Muscle of back (tissue), 11 donors: ENCODE measurements around the gene LMO2. TPM values are rescaled to one million over a fixed set of nuclear protein-coding genes. Genes with fewer than 3 reads are reported as not detected.

ENCODE experiments used
- DNase-seq, 3 donors: peaks; one replicate each; pipeline versions ENCODE4 v3.0.0 to v3.0.0-alpha.2; 2013
- polyA plus RNA-seq, 10 donors: library from polyadenylated mRNA; unstranded; fragments of 120-200 nt; gene quantifications; one replicate each; pipeline ENCODE4 v1.2.1, GENCODE V29; 2013; ENCODE audit not compliant: insufficient read length in 10 of 10

LMO2 gene
- polyA plus RNA-seq, 10 donors, result 13.6 to 20.3 (median 17.8) TPM

- no peak for DNase-seq
These were observed 1.2 kb upstream of the LMO2 start for GRCh38 chr11:33892906-33893594.

- DNase-seq, result no peak
These were observed 2.0 kb downstream of the LMO2 start for GRCh38 chr11:33889821-33890378.

- DNase-seq, result no peak
These were observed 2.6 kb downstream of the LMO2 start for GRCh38 chr11:33889296-33889695.

GRCh38 chr11:33887886-33888285 is 4.0 kb downstream of the LMO2 start:
- DNase-seq, result no peak

GRCh38 chr11:33885338-33886005 is 6.4 kb downstream of the LMO2 start:
- DNase-seq, result no peak

- no peak for DNase-seq
These were observed 7.3 kb downstream of the LMO2 start for GRCh38 chr11:33884601-33885000.

- DNase-seq, result no peak
These were observed 7.8 kb downstream of the LMO2 start for GRCh38 chr11:33884035-33884434.

- DNase-seq, result no peak
These were observed 10.0 kb downstream of the LMO2 start for GRCh38 chr11:33881651-33882503.

GRCh38 chr11:33880979-33881378 is 10.9 kb downstream of the LMO2 start:
- no peak for DNase-seq

GRCh38 chr11:33879375-33879774 is 12.5 kb downstream of the LMO2 start:
- no peak for DNase-seq

GRCh38 chr11:33877038-33877437 is 14.8 kb downstream of the LMO2 start:
- DNase-seq, result no peak

- DNase-seq, result no peak
These were observed 16.1 kb downstream of the LMO2 start for GRCh38 chr11:33875621-33876294.

GRCh38 chr11:33874910-33875490 is 16.9 kb downstream of the LMO2 start:
- no peak for DNase-seq

GRCh38 chr11:33874433-33874832 is 17.4 kb downstream of the LMO2 start:
- no peak for DNase-seq

- DNase-seq, result peak; percentile 32 to 72 (median 51)
These were observed 22.1 kb downstream of the LMO2 start for GRCh38 chr11:33869481-33870422.

GRCh38 chr11:33868647-33869461 is 23.0 kb downstream of the LMO2 start:
- DNase-seq, result peak in 1 of 3 donors; percentile 42

- peak in 1 of 3 donors; percentile 25 for DNase-seq
These were observed 23.8 kb downstream of the LMO2 start for GRCh38 chr11:33867996-33868646.

GRCh38 chr11:33867561-33867960 is 24.3 kb downstream of the LMO2 start:
- DNase-seq, result no peak

GRCh38 chr11:33866936-33867335 is 24.9 kb downstream of the LMO2 start:
- no peak for DNase-seq
